IMR-90 (cell line): ENCODE results near the gene SLC38A9. TPM values are rescaled to one million over a fixed set of nuclear protein-coding genes. Genes with fewer than 3 reads are reported as not detected.

ENCODE experiments used
- ATAC-seq: fragments of 200-7000 bp; cut with Tn5 transposase; 2 replicates; pipeline ENCODE4 v1.9.1; 2020; ENCODE audit warnings: low read depth, mild to moderate bottlenecking, moderate library complexity
- BruUV-seq: library from RNA; stranded (reverse); fragments of 400-500 nt; replicated peaks from 2 replicates; lab custom pipeline; 2021; lab: Mats Ljungman, UMichigan
- CTCF ChIA-PET: fragments of 300-600 bp; formaldehyde crosslinking; extraction: SDS; loops from one replicate; lab custom pipeline; 2021; ENCODE audit warnings: antibody characterized with exemption; lab: Yijun Ruan, JAX
- POLR2A ChIA-PET: fragments of 300-600 bp; sonication (Branson Sonifier 250); formaldehyde crosslinking; loops from one replicate; lab custom pipeline; 2022; ENCODE audit warnings: antibody characterized with exemption; ENCODE audit not compliant: unreplicated experiment; lab: Charles Lee
- DNase-seq: peaks from one replicate; pipeline ENCODE4 v3.0.0; 2013
- H2AFZ ChIP-seq: replicated peaks from 2 replicates; pipeline ENCODE3; 2013; ENCODE audit warnings: low read length, mild to moderate bottlenecking; ENCODE audit not compliant: poor library complexity
- H2AK5ac ChIP-seq: 2 replicates; pipeline ENCODE4 v1.6.1; 2013; ENCODE audit warnings: low read depth, low read length, inconsistent platforms
- H2AK9ac ChIP-seq: replicated peaks from 2 replicates; pipeline ENCODE3; 2013; ENCODE audit warnings: mild to moderate bottlenecking, low read depth, low read length, moderate library complexity; ENCODE audit not compliant: poor library complexity
- H2BK120ac ChIP-seq: 2 replicates; pipeline ENCODE4 v1.6.1; 2013; ENCODE audit warnings: low read depth, low read length, inconsistent platforms
- H2BK15ac ChIP-seq: 3 replicates; pipeline ENCODE4 v1.6.1; 2013; ENCODE audit warnings: low read depth, low read length, inconsistent platforms
- H2BK20ac ChIP-seq: 2 replicates; pipeline ENCODE4 v1.6.1; 2013; ENCODE audit warnings: low read depth, mild to moderate bottlenecking, inconsistent platforms, low read length, moderate library complexity
- H2BK5ac ChIP-seq: 2 replicates; pipeline ENCODE4 v1.6.1; 2013; ENCODE audit warnings: mild to moderate bottlenecking, low read depth, low read length, inconsistent platforms; ENCODE audit not compliant: poor library complexity, severe bottlenecking
- H3K14ac ChIP-seq: replicated peaks from 2 replicates; pipeline ENCODE4 v1.6.1; 2013; ENCODE audit warnings: low read depth, low read length, inconsistent platforms
- H3K18ac ChIP-seq: 2 replicates; pipeline ENCODE4 v1.6.1; 2013; ENCODE audit warnings: low read depth, low read length, control low read depth
- H3K23ac ChIP-seq: 2 replicates; pipeline ENCODE4 v1.6.1; 2013; ENCODE audit warnings: low read depth, low read length, inconsistent platforms
- H3K27ac ChIP-seq: 2 replicates; pipeline ENCODE4 v1.5.1; 2013; ENCODE audit warnings: mild to moderate bottlenecking, control low read depth, low read length; ENCODE audit not compliant: insufficient read depth
- H3K27me3 ChIP-seq: 2 replicates; pipeline ENCODE4 v1.6.1; 2013; ENCODE audit warnings: low read length; ENCODE audit not compliant: control insufficient read depth, insufficient read depth
- H3K36me3 ChIP-seq: 2 replicates; pipeline ENCODE4 v1.6.1; 2013; ENCODE audit warnings: low read length, mixed read lengths; ENCODE audit not compliant: control insufficient read depth, insufficient read depth
- H3K4ac ChIP-seq: 2 replicates; pipeline ENCODE4 v1.6.1; 2013; ENCODE audit warnings: low read depth, low read length, inconsistent platforms
- H3K4me1 ChIP-seq: 2 replicates; pipeline ENCODE4 v1.6.1; 2013; ENCODE audit warnings: low read length, mixed read lengths; ENCODE audit not compliant: control insufficient read depth, insufficient read depth
- H3K4me2 ChIP-seq: 2 replicates; pipeline ENCODE4 v1.6.1; 2013; ENCODE audit warnings: low read depth, mild to moderate bottlenecking, control low read depth, low read length, moderate library complexity
- H3K4me3 ChIP-seq: 2 replicates; pipeline ENCODE4 v1.5.1; 2013; ENCODE audit warnings: low read depth, mild to moderate bottlenecking, control low read depth, low read length, moderate library complexity; ENCODE audit not compliant: insufficient read depth
- H3K56ac ChIP-seq: 2 replicates; pipeline ENCODE4 v1.6.1; 2013; ENCODE audit warnings: low read length, inconsistent platforms; ENCODE audit not compliant: insufficient read depth; ENCODE audit errors: extremely low read depth
- H3K79me1 ChIP-seq, 2 experiments: 2 replicates each; pipeline ENCODE4 v1.6.1; 2013; ENCODE audit warnings: low read length in 2 of 2, inconsistent platforms in 1 of 2, low read depth in 1 of 2
- H3K9ac ChIP-seq: 2 replicates; pipeline ENCODE4 v1.6.1; 2013; ENCODE audit warnings: low read depth, low read length, control low read depth
- H3K9me1 ChIP-seq: 2 replicates; pipeline ENCODE4 v1.6.1; 2013; ENCODE audit warnings: low read length, inconsistent platforms; ENCODE audit not compliant: insufficient read depth
- H3K9me3 ChIP-seq: 2 replicates; pipeline ENCODE4 v1.6.1; 2013; ENCODE audit warnings: low read length; ENCODE audit not compliant: control insufficient read depth, insufficient read depth
- H4K20me1 ChIP-seq: 2 replicates; pipeline ENCODE4 v1.6.1; 2013; ENCODE audit warnings: low read length, inconsistent platforms; ENCODE audit not compliant: insufficient read depth
- H4K5ac ChIP-seq: 2 replicates; pipeline ENCODE4 v1.6.1; 2013; ENCODE audit warnings: mild to moderate bottlenecking, low read depth, low read length, control low read depth
- H4K8ac ChIP-seq, 2 experiments: 2 replicates each; pipeline ENCODE4 v1.6.1; 2013; ENCODE audit warnings: low read depth in 2 of 2, low read length in 2 of 2, control low read depth in 1 of 2, inconsistent platforms in 1 of 2
- H4K91ac ChIP-seq: 2 replicates; pipeline ENCODE4 v1.6.1; 2013; ENCODE audit warnings: low read depth, low read length, inconsistent platforms; ENCODE audit not compliant: insufficient read depth
- BHLHE40 ChIP-seq: fragments of 150-350 bp; IDR thresholded peaks from 2 replicates; pipeline ENCODE4 v1.6.1; 2016; ENCODE audit warnings: mild to moderate bottlenecking, low read depth, low read length
- CEBPB ChIP-seq: IDR thresholded peaks from 2 replicates; pipeline ENCODE4 v1.6.1; 2012; ENCODE audit warnings: low read depth, low read length, improper control_type of control experiment
- CHD1 ChIP-seq: IDR thresholded peaks from 2 replicates; pipeline ENCODE4 v1.6.1; 2012; ENCODE audit warnings: low read depth, low read length, improper control_type of control experiment
- CTCF ChIP-seq: conservative IDR thresholded peaks from 2 replicates; pipeline ENCODE4 v1.5.1; 2012; ENCODE audit warnings: mild to moderate bottlenecking, low read depth, low read length, improper control_type of control experiment
- FOS ChIP-seq: fragments of 150-350 bp; IDR thresholded peaks from 2 replicates; pipeline ENCODE4 v1.6.1; 2016; ENCODE audit warnings: low read depth, low read length
- MAFK ChIP-seq: IDR thresholded peaks from 2 replicates; pipeline ENCODE4 v1.6.1; 2012; ENCODE audit warnings: low read depth, low read length, improper control_type of control experiment
- MAZ ChIP-seq: IDR thresholded peaks from 2 replicates; pipeline ENCODE4 v1.6.1; 2012; ENCODE audit warnings: low read depth, mild to moderate bottlenecking, low read length, improper control_type of control experiment, moderate library complexity, borderline replicate concordance
- MXI1 ChIP-seq: IDR thresholded peaks from 2 replicates; pipeline ENCODE4 v1.6.1; 2012; ENCODE audit warnings: low read depth, mild to moderate bottlenecking, low read length, moderate library complexity, borderline replicate concordance
- NFE2L2 ChIP-seq: fragments of 150-350 bp; IDR thresholded peaks from 2 replicates; pipeline ENCODE4 v1.6.1; 2016; ENCODE audit warnings: low read depth, mild to moderate bottlenecking, low read length
- POLR2A ChIP-seq: IDR thresholded peaks from 2 replicates; pipeline ENCODE4 v1.6.1; 2012; ENCODE audit warnings: mild to moderate bottlenecking, low read depth, low read length
- RAD21 ChIP-seq: IDR thresholded peaks from 2 replicates; pipeline ENCODE4 v1.6.1; 2012; ENCODE audit warnings: low read length, improper control_type of control experiment
- RCOR1 ChIP-seq: IDR thresholded peaks from 2 replicates; pipeline ENCODE4 v1.6.1; 2012; ENCODE audit warnings: mild to moderate bottlenecking, low read length, improper control_type of control experiment; ENCODE audit not compliant: insufficient replicate concordance
- RFX5 ChIP-seq: IDR thresholded peaks from 2 replicates; pipeline ENCODE4 v1.8.0; 2012; ENCODE audit warnings: low read depth, mild to moderate bottlenecking, low read length, moderate library complexity
- SMC3 ChIP-seq: fragments of 150-350 bp; IDR thresholded peaks from 2 replicates; pipeline ENCODE4 v1.6.1; 2016; ENCODE audit warnings: low read depth, mild to moderate bottlenecking, antibody characterized with exemption, low read length, moderate library complexity
- whole genome bisulfite sequencing, 2 experiments: methylation state at CpG; one replicate each; pipeline versions ENCODE4 v1.1.5 to v1.1.7; 2013; ENCODE audit warnings: missing lambda C conversion rate in 2 of 2; ENCODE audit not compliant: insufficient read length in 1 of 2; ENCODE audit errors: extremely low coverage in 2 of 2; 5-methylcytosine and 5-hydroxymethylcytosine counted together
- dilution Hi-C: fragments of 300-500 bp; cut with HindIII; formaldehyde crosslinking; loops from one replicate; pipeline ENCODE4 v1.14.3; 2018; ENCODE audit warnings: low sequenced_read_pairs; ENCODE audit not compliant: unreplicated experiment
- in situ Hi-C: fragments of 300-500 bp; cut with MboI; formaldehyde crosslinking; loops from 3 replicates; pipeline ENCODE4 v1.14.3; 2019; ENCODE audit warnings: low sequenced_read_pairs, inconsistent platforms, mixed read lengths
- intact Hi-C: fragments of 100-400 bp; cut with micrococcal nuclease; formaldehyde crosslinking; loops from 2 replicates; pipeline ENCODE4 v1.10.0; 2022
- polyA plus RNA-seq, 3 experiments: library from polyadenylated mRNA; depleted of rRNA; stranded (reverse); fragments of >200 nt; gene quantifications; 2 replicates each; pipeline ENCODE4 v1.2.3, GENCODE V29; 2012; ENCODE audit warnings: low replicate concordance in 1 of 3
- total RNA-seq: library from RNA; depleted of rRNA; stranded (reverse); fragments of >200 nt; gene quantifications from 2 replicates; pipeline ENCODE4 v1.2.3, GENCODE V29; 2012
- TF ChIP-seq, protein P1 (sequence below): fragments of 150-350 bp; IDR thresholded peaks from 2 replicates; pipeline ENCODE4 v1.6.1; 2017; ENCODE audit warnings: mild to moderate bottlenecking, antibody characterized with exemption, low read length, low read depth
- TF ChIP-seq, protein P2 (sequence below): fragments of 150-350 bp; IDR thresholded peaks from 2 replicates; pipeline ENCODE4 v1.6.1; 2016; ENCODE audit warnings: low read depth, mild to moderate bottlenecking, low read length, moderate library complexity, borderline replicate concordance

Gene SLC38A9
- total and polyA plus RNA-seq, 2 of the 4 experiments (the other 2 are of a cell fraction): 10.5 to 24.2 TPM

- no peaks in the 10 kb centered on the region for H3K9me1 ChIP-seq
- ATAC-seq (no peak), DNase-seq (no peak)
- BruUV-seq: no TSS peak
- no peak overlapping the region for H2AK5ac ChIP-seq
- no peak overlapping the region for H2BK20ac ChIP-seq
- dilution Hi-C loops (no loop called here), in situ Hi-C loops (no loop called here), intact Hi-C loops (no loop called here)
- H3K23ac ChIP-seq: no peak overlapping the region
- no peaks in the 10 kb centered on the region for H3K27me3 ChIP-seq
- H4K91ac ChIP-seq: no peak overlapping the region
- no peak overlapping the region for H3K18ac ChIP-seq
- H2BK5ac ChIP-seq: no peak overlapping the region
- TF ChIP-seq BHLHE40 (no peak), MXI1 (no peak), NFE2L2 (no peak), FOS (no peak), CHD1 (no peak), MAFK (no peak), MAZ (no peak), CTCF (no peak), RAD21 (no peak), SMC3 (no peak), POLR2A (no peak), RCOR1 (no peak), RFX5 (no peak), CEBPB (no peak)
- TF ChIP-seq, protein P1, sequence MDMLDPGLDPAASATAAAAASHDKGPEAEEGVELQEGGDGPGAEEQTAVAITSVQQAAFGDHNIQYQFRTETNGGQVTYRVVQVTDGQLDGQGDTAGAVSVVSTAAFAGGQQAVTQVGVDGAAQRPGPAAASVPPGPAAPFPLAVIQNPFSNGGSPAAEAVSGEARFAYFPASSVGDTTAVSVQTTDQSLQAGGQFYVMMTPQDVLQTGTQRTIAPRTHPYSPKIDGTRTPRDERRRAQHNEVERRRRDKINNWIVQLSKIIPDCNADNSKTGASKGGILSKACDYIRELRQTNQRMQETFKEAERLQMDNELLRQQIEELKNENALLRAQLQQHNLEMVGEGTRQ: no peak
- TF ChIP-seq, protein P2, sequence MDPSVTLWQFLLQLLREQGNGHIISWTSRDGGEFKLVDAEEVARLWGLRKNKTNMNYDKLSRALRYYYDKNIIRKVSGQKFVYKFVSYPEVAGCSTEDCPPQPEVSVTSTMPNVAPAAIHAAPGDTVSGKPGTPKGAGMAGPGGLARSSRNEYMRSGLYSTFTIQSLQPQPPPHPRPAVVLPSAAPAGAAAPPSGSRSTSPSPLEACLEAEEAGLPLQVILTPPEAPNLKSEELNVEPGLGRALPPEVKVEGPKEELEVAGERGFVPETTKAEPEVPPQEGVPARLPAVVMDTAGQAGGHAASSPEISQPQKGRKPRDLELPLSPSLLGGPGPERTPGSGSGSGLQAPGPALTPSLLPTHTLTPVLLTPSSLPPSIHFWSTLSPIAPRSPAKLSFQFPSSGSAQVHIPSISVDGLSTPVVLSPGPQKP: no peak
- no peak overlapping the region for H2BK120ac ChIP-seq
- no CpG with 5 or more reads among the region's 2 CpGs for WGBS, 2 experiments
- no peak overlapping the region for H3K4me3 ChIP-seq
- no peak overlapping the region for H3K9ac ChIP-seq
- no peak overlapping the region for H4K5ac ChIP-seq
- H3K36me3 ChIP-seq: peaks cover 5% of the 10 kb centered on the region
- no peak overlapping the region for H2AFZ ChIP-seq
- H2AK9ac ChIP-seq: no peak overlapping the region
- POLR2A ChIA-PET: no interaction called here
- no peaks in the 10 kb centered on the region for H3K9me3 ChIP-seq
- peaks cover 2 to 6% of the 10 kb centered on the region in 2 experiments; a peak in 2 of 4 replicates for H3K79me1 ChIP-seq
- no peak overlapping the region for H3K56ac ChIP-seq
- H4K8ac ChIP-seq: no peak overlapping the region
- H4K20me1 ChIP-seq: no peaks in the 10 kb centered on the region
- no peak overlapping the region for H3K27ac ChIP-seq
- CTCF ChIA-PET: no interaction called here
- H3K4me1 ChIP-seq: no peaks in the 10 kb centered on the region
- no peak overlapping the region for H3K4ac ChIP-seq
- H2BK15ac ChIP-seq: no peak overlapping the region
- H3K14ac ChIP-seq: no peak overlapping the region
- H3K4me2 ChIP-seq: no peak overlapping the region
Observed at GRCh38 chr5:55700745-55701144, 11.4 kb downstream of the SLC38A9 start.
